ENCODE measurements around the gene PRDM5. TPM values are rescaled to one million over a fixed set of nuclear protein-coding genes. Genes with fewer than 3 reads are reported as not detected.

Gene PRDM5
- total and polyA plus RNA-seq, 2 donors (not counting 3 experiments of a cell fraction or from before 2014, with no cell fraction given), result 2.2 to 8.1 TPM

DNA sequence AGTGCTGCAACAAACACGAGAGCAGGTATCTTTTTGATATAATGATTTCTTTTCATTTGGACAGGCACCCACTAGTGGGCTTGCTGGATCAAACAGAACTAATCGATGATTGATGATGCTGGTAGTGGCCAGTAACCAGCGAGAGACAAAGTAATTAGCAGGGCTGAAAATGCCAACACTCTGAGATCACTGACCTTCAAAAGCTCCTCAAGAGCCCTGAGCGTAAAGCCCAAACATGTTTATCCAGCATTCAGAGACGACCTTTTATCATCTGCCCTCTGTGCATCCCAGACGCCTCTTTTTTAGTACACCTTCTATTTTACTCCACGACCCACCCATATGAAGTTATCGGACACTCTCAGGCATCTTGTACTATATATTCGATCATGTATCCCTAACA lies 186.2 kb downstream of the PRDM5 start:
- Histone ChIP-seq H3K27me3 (ENCODE audit: control insufficient read depth in 2 of 2, insufficient read depth in 2 of 2, low read length in 2 of 2) (no peaks in the 10 kb centered on the region), H3K4me3 (replicated peaks in 1 of 3; ENCODE audit: insufficient read depth in 1 of 3, low read depth in 1 of 3, low read length in 3 of 3) (no peak overlapping the region), H3K4me1 (ENCODE audit: control insufficient read depth, extremely low read depth, insufficient read depth, low read length) (no peaks in the 10 kb centered on the region), H3K9me1 (replicated peaks; ENCODE audit: control insufficient read depth, extremely low read depth, insufficient read depth, low read length) (no peaks in the 10 kb centered on the region), H3K79me2 (ENCODE audit: control insufficient read depth, insufficient read depth, low read length) (no peaks in the 10 kb centered on the region), H2AFZ (ENCODE audit: low read depth, low read length) (no peak overlapping the region), H3K36me3 (ENCODE audit: control insufficient read depth in 2 of 2, extremely low read depth in 1 of 2, insufficient read depth in 2 of 2, low read length in 2 of 2) (no peaks in the 10 kb centered on the region), H3K27ac (ENCODE audit: insufficient read depth, low read depth, low read length) (no peak overlapping the region), H3K4me2 (ENCODE audit: insufficient read depth, low read length) (no peak overlapping the region), H4K20me1 (replicated peaks; ENCODE audit: control insufficient read depth, extremely low read depth, insufficient read depth, low read length) (no peaks in the 10 kb centered on the region), H3K9me3 (replicated peaks; ENCODE audit: control insufficient read depth, insufficient read depth, low read length) (no peaks in the 10 kb centered on the region), H3K9ac (replicated peaks; ENCODE audit: extremely low read depth, insufficient read depth, low read length) (no peak overlapping the region)
- CTCF ChIA-PET, result no interaction called here
- POLR2A ChIA-PET, result no interaction called here
- dilution Hi-C loops (cut with MboI; ENCODE audit: extremely low pct_ligation_motif_present, low sequenced_read_pairs) (no loop called here), intact Hi-C loops (cut with micrococcal nuclease) (no loop called here)
- BruUV-seq (replicated peaks), result no TSS peak
- DNase-seq (ENCODE audit: low read depth, low spot score), result no peak
- FAIRE-seq, result no peak
- TF ChIP-seq GATA2 (IDR thresholded peaks at IDR 0.05; ENCODE audit: insufficient read depth, insufficient read length, low read depth, low read length) (no peak), MYC (IDR thresholded peaks at IDR 0.05; ENCODE audit: low read depth, low read length) (no peak), MAX (IDR thresholded peaks at IDR 0.05; ENCODE audit: insufficient read depth, insufficient read length) (no peak), POLR2A (IDR thresholded peaks at IDR 0.05; ENCODE audit: low read depth, low read length) (no peak), POLR2AphosphoS5 (IDR thresholded peaks at IDR 0.05; ENCODE audit: insufficient read depth, low read depth, low read length) (no peak), FOS (IDR thresholded peaks at IDR 0.05; ENCODE audit: borderline replicate concordance, insufficient read depth, low read length) (no peak), JUN (IDR thresholded peaks at IDR 0.05; ENCODE audit: borderline replicate concordance, insufficient read depth, insufficient read length, low read depth) (no peak), EZH2 (IDR thresholded peaks at IDR 0.05; ENCODE audit: borderline replicate concordance, low read depth, low read length, severe bottlenecking) (no peak)
- TF ChIP-seq, protein P1, sequence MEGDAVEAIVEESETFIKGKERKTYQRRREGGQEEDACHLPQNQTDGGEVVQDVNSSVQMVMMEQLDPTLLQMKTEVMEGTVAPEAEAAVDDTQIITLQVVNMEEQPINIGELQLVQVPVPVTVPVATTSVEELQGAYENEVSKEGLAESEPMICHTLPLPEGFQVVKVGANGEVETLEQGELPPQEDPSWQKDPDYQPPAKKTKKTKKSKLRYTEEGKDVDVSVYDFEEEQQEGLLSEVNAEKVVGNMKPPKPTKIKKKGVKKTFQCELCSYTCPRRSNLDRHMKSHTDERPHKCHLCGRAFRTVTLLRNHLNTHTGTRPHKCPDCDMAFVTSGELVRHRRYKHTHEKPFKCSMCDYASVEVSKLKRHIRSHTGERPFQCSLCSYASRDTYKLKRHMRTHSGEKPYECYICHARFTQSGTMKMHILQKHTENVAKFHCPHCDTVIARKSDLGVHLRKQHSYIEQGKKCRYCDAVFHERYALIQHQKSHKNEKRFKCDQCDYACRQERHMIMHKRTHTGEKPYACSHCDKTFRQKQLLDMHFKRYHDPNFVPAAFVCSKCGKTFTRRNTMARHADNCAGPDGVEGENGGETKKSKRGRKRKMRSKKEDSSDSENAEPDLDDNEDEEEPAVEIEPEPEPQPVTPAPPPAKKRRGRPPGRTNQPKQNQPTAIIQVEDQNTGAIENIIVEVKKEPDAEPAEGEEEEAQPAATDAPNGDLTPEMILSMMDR (IDR thresholded peaks at IDR 0.05; ENCODE audit: extremely low read depth in 1 of 2, insufficient read depth in 1 of 2, low read depth in 1 of 2, low read length in 2 of 2), result no peak

Data from endothelial cell of umbilical vein (primary cell).